ENCODE measurements around the gene HID1. TPM values are rescaled to one million over a fixed set of nuclear protein-coding genes. Genes with fewer than 3 reads are reported as not detected.
A peak's percentile ranks its signal among the peaks of the same experiment; 100 is the strongest.

Gene HID1
- total RNA-seq, 1 experiment from 2014 or later = 12.7 TPM

DNA sequence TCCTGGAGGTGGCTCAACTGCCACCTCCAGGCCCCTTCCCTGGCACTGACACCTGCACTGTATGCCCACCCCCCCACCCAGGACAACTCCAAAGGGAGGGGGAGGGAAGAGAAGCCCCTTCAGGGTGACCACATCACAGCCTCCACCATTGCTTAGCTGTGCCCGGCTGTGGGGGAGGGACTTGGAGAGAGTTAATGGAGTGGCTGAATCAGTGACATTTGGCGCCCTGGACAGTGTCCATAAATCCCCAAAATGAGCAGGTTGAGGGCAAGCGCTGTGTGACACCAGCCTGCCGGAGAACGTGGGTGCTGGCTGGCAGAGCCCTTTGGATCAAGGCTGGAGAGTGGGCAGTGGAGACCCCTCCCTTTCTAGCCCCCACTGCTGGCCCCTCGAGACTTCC, 50.4 kb downstream of the HID1 start:
- H3K36me3 Mint-ChIP-seq (ENCODE audit: insufficient read depth in 1 of 3, low read depth in 3 of 3) = no peaks in the 10 kb centered on the region; a peak in 1 of 7 replicates
- TF ChIP-seq, protein P1, sequence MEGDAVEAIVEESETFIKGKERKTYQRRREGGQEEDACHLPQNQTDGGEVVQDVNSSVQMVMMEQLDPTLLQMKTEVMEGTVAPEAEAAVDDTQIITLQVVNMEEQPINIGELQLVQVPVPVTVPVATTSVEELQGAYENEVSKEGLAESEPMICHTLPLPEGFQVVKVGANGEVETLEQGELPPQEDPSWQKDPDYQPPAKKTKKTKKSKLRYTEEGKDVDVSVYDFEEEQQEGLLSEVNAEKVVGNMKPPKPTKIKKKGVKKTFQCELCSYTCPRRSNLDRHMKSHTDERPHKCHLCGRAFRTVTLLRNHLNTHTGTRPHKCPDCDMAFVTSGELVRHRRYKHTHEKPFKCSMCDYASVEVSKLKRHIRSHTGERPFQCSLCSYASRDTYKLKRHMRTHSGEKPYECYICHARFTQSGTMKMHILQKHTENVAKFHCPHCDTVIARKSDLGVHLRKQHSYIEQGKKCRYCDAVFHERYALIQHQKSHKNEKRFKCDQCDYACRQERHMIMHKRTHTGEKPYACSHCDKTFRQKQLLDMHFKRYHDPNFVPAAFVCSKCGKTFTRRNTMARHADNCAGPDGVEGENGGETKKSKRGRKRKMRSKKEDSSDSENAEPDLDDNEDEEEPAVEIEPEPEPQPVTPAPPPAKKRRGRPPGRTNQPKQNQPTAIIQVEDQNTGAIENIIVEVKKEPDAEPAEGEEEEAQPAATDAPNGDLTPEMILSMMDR (conservative IDR thresholded peaks at IDR 0.05) = no peak
- no peak overlapping the region for H4K8ac ChIP-seq (replicated peaks; ENCODE audit: insufficient read length, low read depth, low read length)
- no peak overlapping the region for H3K56ac ChIP-seq (ENCODE audit: insufficient read length, low read depth, low read length)
- no peak overlapping the region for H3K9ac ChIP-seq (ENCODE audit: extremely low read depth, insufficient read length, low read length)
- H2BK120ac ChIP-seq (ENCODE audit: low read depth, low read length, poor library complexity, severe bottlenecking) = no peak overlapping the region
- peak overlapping the region; percentile 60 to 75; a peak in 4 of 5 replicates for H3K4me3 Mint-ChIP-seq
- H3K18ac ChIP-seq (ENCODE audit: insufficient read length, low read depth, low read length) = no peak overlapping the region
- no peak overlapping the region for H2BK20ac ChIP-seq (ENCODE audit: low read depth, low read length, poor library complexity, severe bottlenecking)
- no peak overlapping the region for H3K27ac Mint-ChIP-seq
- H3K4ac ChIP-seq (ENCODE audit: low read depth, low read length) = no peak overlapping the region
- H4K91ac ChIP-seq (ENCODE audit: insufficient read length, low read depth, low read length) = no peak overlapping the region
- peaks cover 71% of the 10 kb centered on the region for H3K27me3 Mint-ChIP-seq (ENCODE audit: low read depth)
- peaks cover 12 to 33% of the 10 kb centered on the region in 2 experiments for H3K4me1 Mint-ChIP-seq
- no peak overlapping the region for H2AFZ ChIP-seq (ENCODE audit: low read length)
- no peak overlapping the region for H3K27ac ChIP-seq (ENCODE audit: insufficient read length, low read depth, low read length)
- H3K9me3 ChIP-seq (ENCODE audit: control insufficient read depth, low read depth, low read length) = no peaks in the 10 kb centered on the region
- no peaks in the 10 kb centered on the region for H3K79me1 ChIP-seq (ENCODE audit: insufficient read depth, low read depth, low read length, poor library complexity, severe bottlenecking)
- no peak overlapping the region for H3K23ac ChIP-seq (ENCODE audit: insufficient read length, low read depth, low read length)
- no CpG with 5 or more reads among the region's 6 CpGs for WGBS (ENCODE audit: extremely low coverage, insufficient read length, low lambda C conversion rate)
- no peak overlapping the region for H2BK5ac ChIP-seq (ENCODE audit: insufficient read length, low read length)
- H2BK12ac ChIP-seq (ENCODE audit: insufficient read length, low read depth, low read length) = no peak overlapping the region
- peaks cover 0 to 5% of the 10 kb centered on the region in 2 experiments; a peak in 1 of 5 replicates for H3K9me3 Mint-ChIP-seq
- no peak overlapping the region for H2AK5ac ChIP-seq (ENCODE audit: insufficient read length, low read length)
- no peak overlapping the region for H3K14ac ChIP-seq (ENCODE audit: insufficient read depth, low read length)
- H4K5ac ChIP-seq (ENCODE audit: insufficient read length, low read depth, low read length) = no peak overlapping the region
- no peak overlapping the region for H3T11ph ChIP-seq (ENCODE audit: low read length)
- no peaks in the 10 kb centered on the region for H4K20me1 ChIP-seq (ENCODE audit: control insufficient read depth, insufficient read depth, insufficient read length)
- no peaks in the 10 kb centered on the region for H3K4me1 ChIP-seq (ENCODE audit: insufficient read depth, low read length)
- peak; percentile 25 for DNase-seq
- H3K23me2 ChIP-seq (ENCODE audit: insufficient read length, low read depth, low read length, poor library complexity, severe bottlenecking) = peaks cover 5% of the 10 kb centered on the region
- H2BK15ac ChIP-seq (ENCODE audit: low read depth, low read length) = no peak overlapping the region
- H3K79me2 ChIP-seq (ENCODE audit: insufficient read depth, low read length) = no peaks in the 10 kb centered on the region
- no peak overlapping the region for H3K4me2 ChIP-seq (ENCODE audit: insufficient read depth, insufficient read length, low read length)
- H3K27me3 ChIP-seq (ENCODE audit: insufficient read depth, low read length) = peaks cover 43% of the 10 kb centered on the region

All from H9 (cell line).